ENCODE results near the gene MAML1.

DNA sequence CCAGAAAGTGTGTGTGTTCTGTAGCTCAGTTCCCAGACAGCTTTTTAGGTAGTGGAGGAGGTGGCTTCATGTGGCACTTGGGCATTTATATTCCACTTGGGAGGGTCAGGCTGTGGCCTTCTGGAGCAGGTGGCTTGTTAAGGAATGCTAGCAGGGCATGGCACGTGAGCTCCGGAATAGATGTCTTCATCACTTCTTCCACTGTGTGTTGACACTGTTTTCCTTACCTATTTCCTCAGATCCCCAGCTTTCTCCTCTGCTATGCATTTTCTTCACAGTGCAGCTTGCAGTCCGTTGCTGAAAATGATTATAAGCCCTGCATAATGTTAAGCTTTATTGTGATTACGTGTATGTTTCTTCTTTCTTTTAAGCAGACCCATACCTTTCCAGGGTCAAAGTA is 3.3 kb upstream of the MAML1 start:
- TF ChIP-seq EZH2phosphoT487 (IDR thresholded peaks at IDR 0.05; ENCODE audit: insufficient read depth, low read depth) (no peak), EZH2 (IDR thresholded peaks at IDR 0.05; ENCODE audit: insufficient read depth, poor library complexity, severe bottlenecking) (no peak)

Data from GM23248 (cell line).